BJ (cell line): ENCODE results near the gene TBC1D1. TPM values are rescaled to one million over a fixed set of nuclear protein-coding genes. Genes with fewer than 3 reads are reported as not detected.

ENCODE experiments used
- CTCF ChIA-PET: fragments of 350-600 bp; formaldehyde crosslinking; extraction: SDS; loops from one replicate; lab custom pipeline; 2021; ENCODE audit warnings: antibody characterized with exemption, inconsistent platforms; lab: Yijun Ruan, JAX
- POLR2A ChIA-PET: fragments of 300-600 bp; sonication (Branson Sonifier 250); formaldehyde crosslinking; extraction: SDS; loops from one replicate; lab custom pipeline; 2021; ENCODE audit warnings: antibody characterized with exemption; lab: Charles Lee
- DNase-seq: peaks from one replicate; pipeline ENCODE4 v3.0.0-alpha.2; 2011; ENCODE audit warnings: low read depth
- H3K27me3 ChIP-seq: 2 replicates; pipeline ENCODE4 v1.6.0; 2011; ENCODE audit warnings: low read length; ENCODE audit not compliant: control insufficient read depth, insufficient read depth
- H3K36me3 ChIP-seq: 2 replicates; pipeline ENCODE4 v1.5.1; 2011; ENCODE audit warnings: low read length; ENCODE audit not compliant: control insufficient read depth, insufficient read depth
- H3K4me3 ChIP-seq: 2 replicates; pipeline ENCODE4 v1.5.1; 2011; ENCODE audit warnings: low read depth, mild to moderate bottlenecking, control low read depth, low read length
- CTCF ChIP-seq: IDR thresholded peaks from 2 replicates; pipeline ENCODE4 v1.5.1; 2011; ENCODE audit warnings: low read depth, mild to moderate bottlenecking, control low read depth, inconsistent platforms, low read length, moderate library complexity; ENCODE audit not compliant: insufficient read depth
- polyA plus RNA-seq: library from polyadenylated mRNA; depleted of rRNA; stranded (reverse); fragments of >200 nt; gene quantifications from 2 replicates; pipeline ENCODE4 v1.2.3, GENCODE V29; 2011

The TBC1D1 gene
- polyA plus RNA-seq, 1 experiment, result 46.1 TPM

- CTCF ChIA-PET, result interaction anchor here (0.7 kb wide), 1 partner anchor 25 kb away, joined by 3 read pairs; no protein-coding TSS in a partner anchor
These were observed 5.4 kb upstream of the TBC1D1 start for GRCh38 chr4:37885496-37885895.

DNA sequence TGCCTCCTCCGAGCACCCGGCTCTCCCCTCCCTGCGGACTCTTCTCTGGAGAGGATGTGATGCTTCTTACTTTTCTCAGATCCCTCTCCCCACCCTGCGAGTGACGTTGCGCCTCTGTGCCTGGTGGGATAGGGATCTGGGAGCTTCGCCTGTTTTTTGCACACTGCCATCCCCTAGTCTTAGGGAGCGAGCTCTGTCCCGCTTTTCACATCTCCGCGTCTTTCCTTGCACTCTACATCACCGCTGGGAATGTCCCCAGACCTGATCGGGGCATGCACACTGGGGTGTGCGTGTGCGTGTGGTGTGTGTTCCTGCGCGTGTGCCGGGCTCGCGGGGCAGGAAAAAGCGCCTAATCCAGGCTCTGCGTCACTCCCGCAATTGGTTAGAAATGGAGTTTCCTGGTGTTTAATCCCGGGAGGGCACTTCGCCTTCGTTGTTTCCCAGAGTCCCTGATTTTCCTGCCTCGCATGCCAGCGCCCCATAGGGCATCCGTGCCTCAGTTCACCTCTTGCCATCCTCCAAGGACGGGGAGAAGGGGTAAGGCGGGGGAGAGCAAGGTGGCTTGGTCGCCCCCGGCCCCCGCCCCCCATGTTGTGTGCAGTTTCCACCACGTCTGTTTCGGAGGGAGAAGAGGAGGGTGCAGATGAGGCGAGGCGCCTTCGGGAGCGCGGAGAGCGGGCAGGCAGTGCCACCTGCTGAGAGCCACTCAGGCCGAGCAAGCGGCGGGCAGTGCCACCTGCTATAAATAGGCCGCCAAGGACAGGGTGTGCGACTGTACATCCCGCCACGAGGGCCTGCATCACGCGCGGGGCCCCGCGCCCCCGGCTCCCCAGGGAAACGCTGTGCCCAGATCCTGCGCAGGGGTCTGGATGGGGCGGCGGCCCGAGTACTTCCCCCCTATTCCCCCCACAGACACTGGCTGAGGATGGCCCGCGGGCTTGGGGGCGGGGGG lies 759 bp upstream of the TBC1D1 start:
- CTCF ChIA-PET, result interaction anchor here (1.0 to 1.4 kb wide), 2 partner anchors 117 to 141 kb away, joined by 3 read pairs; no protein-coding TSS in a partner anchor
- Histone ChIP-seq H3K27me3 (peaks cover 31% of the 10 kb centered on the region), H3K4me3 (peak overlapping the region; percentile 63), H3K36me3 (no peaks in the 10 kb centered on the region)
- POLR2A ChIA-PET, result no interaction called here
- no peak for DNase-seq
- no peak for TF ChIP-seq CTCF

More at GRCh38 chr4:37885496-37885895, 5.4 kb upstream of the TBC1D1 start:
- TF ChIP-seq CTCF, result no peak
- DNase-seq, result no peak
- H3K36me3 ChIP-seq, result no peaks in the 10 kb centered on the region
- no peak overlapping the region for H3K4me3 ChIP-seq
- peaks cover 25% of the 10 kb centered on the region for H3K27me3 ChIP-seq
- POLR2A ChIA-PET, result interaction anchor here (0.6 kb wide), 1 partner anchor 10 kb away, joined by 5 read pairs; no protein-coding TSS in a partner anchor

- no peak for TF ChIP-seq CTCF
- ChIA-PET CTCF (interaction anchor here (0.8 to 1.4 kb wide), 3 partner anchors 116 to 144 kb away, joined by 3 read pairs; no protein-coding TSS in a partner anchor), POLR2A (no interaction called here)
- no peak for DNase-seq
- peaks cover 30% of the 10 kb centered on the region for H3K27me3 ChIP-seq
- peak overlapping the region; percentile 63 for H3K4me3 ChIP-seq
- no peaks in the 10 kb centered on the region for H3K36me3 ChIP-seq
These were observed 626 bp downstream of the TBC1D1 start for GRCh38 chr4:37891260-37892159.

GRCh38 chr4:37892641-37893040 lies 1.8 kb downstream of the TBC1D1 start:
- CTCF ChIA-PET, result no interaction called here
- no peak for TF ChIP-seq CTCF
- Histone ChIP-seq H3K36me3 (no peaks in the 10 kb centered on the region), H3K27me3 (peaks cover 25% of the 10 kb centered on the region), H3K4me3 (no peak overlapping the region)
- POLR2A ChIA-PET, result no interaction called here
- no peak for DNase-seq

- POLR2A ChIA-PET, result no interaction called here
- Histone ChIP-seq H3K4me3 (no peak overlapping the region), H3K36me3 (no peaks in the 10 kb centered on the region), H3K27me3 (peaks cover 23% of the 10 kb centered on the region)
- no peak for TF ChIP-seq CTCF
- CTCF ChIA-PET, result no interaction called here
- DNase-seq, result no peak
These were observed 2.3 kb downstream of the TBC1D1 start for GRCh38 chr4:37893164-37893563.
